Subcutaneous adipose tissue (tissue), 4 donors: ENCODE measurements around the gene ABCA5. TPM values are rescaled to one million over a fixed set of nuclear protein-coding genes. Genes with fewer than 3 reads are reported as not detected.

Experiments used
- total RNA-seq, 4 donors: library from RNA; depleted of rRNA; stranded (reverse); fragments of >200 nt; gene quantifications; one replicate each; pipeline ENCODE4 v1.1.0, GENCODE V29; 2016
- TF ChIP-seq, protein P1 (sequence below): fragments of 450-650 bp; IDR thresholded peaks from one replicate; pipeline ENCODE4 v1.5.1; 2016; ENCODE audit warnings: low read depth, mild to moderate bottlenecking, control low read depth, antibody characterized with exemption, moderate library complexity

Gene ABCA5
- total RNA-seq, 4 donors from 2014 or later: 58.3 to 91.8 (median 84.1) TPM

DNA sequence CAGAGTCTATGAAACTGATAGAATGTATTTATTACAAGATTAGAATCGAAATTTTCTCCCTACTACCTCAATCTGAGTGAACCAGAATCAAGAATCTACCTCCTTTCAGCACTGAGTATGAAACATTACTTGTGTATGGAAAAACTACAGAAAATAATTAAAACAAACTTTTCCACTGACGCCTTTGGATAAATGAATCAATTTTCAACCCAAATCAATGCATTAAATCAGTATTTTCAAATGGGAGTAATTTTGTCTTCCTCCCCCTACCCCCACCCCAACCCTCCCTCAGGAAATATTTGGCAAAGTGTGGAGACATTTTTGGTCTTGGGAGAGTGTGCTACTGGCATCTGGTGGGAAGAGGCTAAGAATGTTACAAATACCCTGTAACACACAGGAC is 90.5 kb downstream of the ABCA5 start:
- TF ChIP-seq, protein P1, sequence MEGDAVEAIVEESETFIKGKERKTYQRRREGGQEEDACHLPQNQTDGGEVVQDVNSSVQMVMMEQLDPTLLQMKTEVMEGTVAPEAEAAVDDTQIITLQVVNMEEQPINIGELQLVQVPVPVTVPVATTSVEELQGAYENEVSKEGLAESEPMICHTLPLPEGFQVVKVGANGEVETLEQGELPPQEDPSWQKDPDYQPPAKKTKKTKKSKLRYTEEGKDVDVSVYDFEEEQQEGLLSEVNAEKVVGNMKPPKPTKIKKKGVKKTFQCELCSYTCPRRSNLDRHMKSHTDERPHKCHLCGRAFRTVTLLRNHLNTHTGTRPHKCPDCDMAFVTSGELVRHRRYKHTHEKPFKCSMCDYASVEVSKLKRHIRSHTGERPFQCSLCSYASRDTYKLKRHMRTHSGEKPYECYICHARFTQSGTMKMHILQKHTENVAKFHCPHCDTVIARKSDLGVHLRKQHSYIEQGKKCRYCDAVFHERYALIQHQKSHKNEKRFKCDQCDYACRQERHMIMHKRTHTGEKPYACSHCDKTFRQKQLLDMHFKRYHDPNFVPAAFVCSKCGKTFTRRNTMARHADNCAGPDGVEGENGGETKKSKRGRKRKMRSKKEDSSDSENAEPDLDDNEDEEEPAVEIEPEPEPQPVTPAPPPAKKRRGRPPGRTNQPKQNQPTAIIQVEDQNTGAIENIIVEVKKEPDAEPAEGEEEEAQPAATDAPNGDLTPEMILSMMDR: no peak

- TF ChIP-seq, protein P1: no peak
These were observed 91.4 kb downstream of the ABCA5 start for GRCh38 chr17:69235338-69236058.

- TF ChIP-seq, protein P1: no peak
These were observed 94.3 kb downstream of the ABCA5 start for GRCh38 chr17:69232650-69233049.

- TF ChIP-seq, protein P1: no peak
These were observed 95.4 kb downstream of the ABCA5 start for GRCh38 chr17:69231521-69231920.

DNA sequence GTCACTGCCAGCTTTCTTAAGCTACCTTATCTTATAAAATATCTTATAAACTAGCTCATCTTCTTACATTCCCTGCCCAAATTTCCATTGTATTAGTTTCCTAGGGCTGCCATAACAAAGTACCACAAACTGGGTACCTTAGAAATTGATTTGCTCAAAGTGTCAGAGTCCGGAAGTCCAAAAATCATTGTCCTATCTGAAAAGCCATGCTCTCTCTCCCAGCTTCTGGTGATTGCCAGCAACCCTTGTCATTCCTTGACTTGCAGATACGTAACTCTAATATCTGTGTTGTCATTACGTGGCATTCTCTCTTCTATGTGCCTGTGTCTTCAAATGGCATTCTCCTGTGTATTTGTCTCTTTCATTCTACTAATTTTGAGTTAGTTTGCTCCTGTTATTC is 96.0 kb downstream of the ABCA5 start:
- TF ChIP-seq, protein P1: no peak

GRCh38 chr17:69228576-69228975 is 98.4 kb downstream of the ABCA5 start, which contains the start of gene ABCA10:
ABCA10 (minus strand) TSS chr17:69228824; CDS start chr17:69225358, 3,466 bp downstream.
- TF ChIP-seq, protein P1: no peak

- TF ChIP-seq, protein P1: no peak
These were observed 98.9 kb downstream of the ABCA5 start for GRCh38 chr17:69228018-69228417.
